Esophagus muscularis mucosa (tissue), 4 donors: ENCODE results near the gene FOXG1. TPM values are rescaled to one million over a fixed set of nuclear protein-coding genes. Genes with fewer than 3 reads are reported as not detected.
A peak's percentile ranks its signal among the peaks of the same experiment; 100 is the strongest.

Experiments
- DNase-seq: peaks from one replicate; pipeline ENCODE4 v3.0.0-alpha.2; 2017; ENCODE audit errors: extremely low spot score
- H3K27ac ChIP-seq, 4 donors: fragments of 200-600 bp; sonication (generic); replicated peaks in 1 of 4; 1 replicate in 3 of 4; 2 replicates in 1 of 4; pipeline ENCODE4 v1.5.1; 2016 to 2019; ENCODE audit warnings: mild to moderate bottlenecking in 1 of 4
- H3K27me3 ChIP-seq, 4 donors: fragments of 200-600 bp; sonication (generic); one replicate each; pipeline versions ENCODE4 v1.5.1 to v1.6.0; 2016 to 2019
- H3K36me3 ChIP-seq, 4 donors: fragments of 200-600 bp; sonication (generic); one replicate each; pipeline ENCODE4 v1.5.1; 2016 to 2019
- H3K4me1 ChIP-seq, 4 donors: fragments of 200-600 bp; sonication (generic); one replicate each; pipeline ENCODE4 v1.5.1; 2016 to 2019
- H3K4me3 ChIP-seq, 4 donors: fragments of 200-600 bp; sonication (generic); 1 replicate in 2 of 4; 2 replicates in 2 of 4; pipeline ENCODE4 v1.5.1; 2016 to 2019; ENCODE audit warnings: mild to moderate bottlenecking in 4 of 4, moderate library complexity in 1 of 4
- H3K9me3 ChIP-seq, 4 donors: fragments of 200-600 bp; sonication (generic); 1 replicate in 3 of 4; 2 replicates in 1 of 4; pipeline ENCODE4 v1.5.1; 2016 to 2019
- CTCF ChIP-seq, 3 experiments: fragments of 200-600 bp in 2 of 3; fragments of 450-650 bp in 1 of 3; sonication (generic) in 2 of 3; IDR thresholded peaks; one replicate each; pipeline ENCODE4 v1.5.1; 2017 to 2019; ENCODE audit warnings: antibody characterized with exemption in 3 of 3, mild to moderate bottlenecking in 2 of 3, moderate library complexity in 1 of 3
- EP300 ChIP-seq: sonication (generic); formaldehyde crosslinking; IDR thresholded peaks from one replicate; pipeline ENCODE4 v1.6.1; 2017; ENCODE audit warnings: antibody characterized with exemption
- POLR2A ChIP-seq: fragments of 450-650 bp; IDR thresholded peaks from one replicate; pipeline ENCODE4 v1.6.1; 2017; ENCODE audit warnings: antibody characterized with exemption, moderate library complexity, mild to moderate bottlenecking, low read depth
- POLR2AphosphoS5 ChIP-seq, 2 donors: sonication (generic); formaldehyde crosslinking; IDR thresholded peaks; one replicate each; pipeline ENCODE4 v1.6.1; 2017; ENCODE audit warnings: antibody characterized with exemption in 2 of 2
- WGBS: methylation state at CpG from one replicate; pipeline ENCODE4 v1.1.5; 2018; 5-methylcytosine and 5-hydroxymethylcytosine counted together
- intact Hi-C: fragments of 100-400 bp; cut with DNase I; formaldehyde crosslinking; loops from one replicate; pipeline ENCODE4 v1.15.1; 2023
- total RNA-seq, 4 donors: library from RNA; depleted of rRNA; stranded (reverse); fragments of >200 nt; gene quantifications; one replicate each; pipeline versions ENCODE4 v1.1.0 to v1.2.1, GENCODE V29; 2016

FOXG1 gene
- total RNA-seq, 4 donors from 2014 or later = 0.65 to 1.2 (median 0.75) TPM

- Histone ChIP-seq H3K27ac (no peak overlapping the region), H3K4me1 (no peaks in the 10 kb centered on the region), H3K4me3 (no peak overlapping the region), H3K36me3 (no peaks in the 10 kb centered on the region), H3K27me3 (peaks cover 0 to 12% (median 0%) of the 10 kb centered on the region in 4 donors), H3K9me3 (peaks cover 0 to 10% (median 4%) of the 10 kb centered on the region in 4 donors)
- no peak for DNase-seq
- TF ChIP-seq POLR2A = no peak
- no peak for TF ChIP-seq EP300
- TF ChIP-seq POLR2AphosphoS5 (IDR thresholded peaks at IDR 0.05) = no peak
- no peak for TF ChIP-seq CTCF (IDR thresholded peaks at IDR 0.05)
- intact Hi-C loops = no loop called here
Observed at GRCh38 chr14:28744126-28744525, 22.5 kb upstream of the FOXG1 start.

- TF ChIP-seq EP300 (no peak), POLR2A (no peak), POLR2AphosphoS5 (IDR thresholded peaks at IDR 0.05) (no peak), CTCF (IDR thresholded peaks at IDR 0.05) (no peak)
- no peaks in the 10 kb centered on the region for H3K36me3 ChIP-seq
- DNase-seq = no peak
- 61% methylated on average over 1 of the region's 1 CpG for WGBS
- H3K9me3 ChIP-seq = peaks cover 0 to 10% (median 4%) of the 10 kb centered on the region in 4 donors
- H3K4me1 ChIP-seq = no peaks in the 10 kb centered on the region
- intact Hi-C loops = no loop called here
- no peak overlapping the region for H3K4me3 ChIP-seq
- peaks cover 0 to 13% (median 0%) of the 10 kb centered on the region in 4 donors for H3K27me3 ChIP-seq
- H3K27ac ChIP-seq = no peak overlapping the region
Observed at GRCh38 chr14:28745176-28745575, 21.4 kb upstream of the FOXG1 start.

- Histone ChIP-seq H3K27ac (no peak overlapping the region), H3K9me3 (peaks cover 0 to 10% (median 4%) of the 10 kb centered on the region in 4 donors), H3K36me3 (no peaks in the 10 kb centered on the region), H3K4me3 (no peak overlapping the region), H3K27me3 (peaks cover 0 to 20% (median 0%) of the 10 kb centered on the region in 4 donors), H3K4me1 (no peaks in the 10 kb centered on the region)
- 80% methylated on average over 1 of the region's 1 CpG for WGBS
- TF ChIP-seq CTCF (IDR thresholded peaks at IDR 0.05) = no peak
- no peak for TF ChIP-seq EP300
- TF ChIP-seq POLR2AphosphoS5 (IDR thresholded peaks at IDR 0.05) = no peak
- TF ChIP-seq POLR2A = no peak
- intact Hi-C loops = no loop called here
- DNase-seq = no peak
Observed at GRCh38 chr14:28746247-28746646, 20.3 kb upstream of the FOXG1 start.

GRCh38 chr14:28751467-28752058, 15.0 kb upstream of the FOXG1 start:
- DNase-seq = no peak
- intact Hi-C loops = loop anchor here (5.0 to 10.0 kb wide), 2 partner anchors 473 to 786 kb away; no protein-coding TSS in a partner anchor
- Histone ChIP-seq H3K4me1 (peaks cover 0 to 11% (median 5%) of the 10 kb centered on the region in 4 donors), H3K27me3 (peaks cover 0 to 45% (median 0%) of the 10 kb centered on the region in 4 donors), H3K4me3 (no peak overlapping the region), H3K27ac (no peak overlapping the region), H3K36me3 (no peaks in the 10 kb centered on the region), H3K9me3 (peaks cover 0 to 7% (median 3%) of the 10 kb centered on the region in 4 donors)
- TF ChIP-seq EP300 = no peak
- TF ChIP-seq CTCF (IDR thresholded peaks at IDR 0.05) = peak; percentile 39 to 59 (median 45)
- WGBS = 35% methylated on average over 5 of the region's 5 CpGs
